Inferior parietal cortex (tissue), 1 donor: ENCODE measurements around the gene RPL10A.

ENCODE experiments used
- DNase-seq: peaks from one replicate; pipeline ENCODE4 v3.0.0-alpha.2; 2016; ENCODE audit errors: extremely low spot score

The RPL10A gene

GRCh38 chr6:35492258-35492973 is 24.2 kb downstream of the RPL10A start:
- no peak for DNase-seq

DNA sequence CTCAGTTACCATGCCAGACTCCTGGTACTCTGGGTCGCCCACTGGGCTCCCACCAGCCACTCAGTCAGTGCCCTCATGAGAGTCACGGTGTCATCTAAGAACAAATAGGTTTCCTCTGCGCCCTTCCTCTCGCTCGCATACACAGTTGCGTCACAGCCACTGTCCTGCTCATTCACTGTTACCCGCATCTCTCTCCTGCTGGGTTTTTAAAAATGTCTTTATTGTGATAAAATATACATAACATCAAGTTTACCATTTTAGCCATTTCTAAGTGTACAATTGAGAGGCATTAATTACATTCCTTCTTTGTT is 24.7 kb downstream of the RPL10A start:
- no peak for DNase-seq

GRCh38 chr6:35493307-35493983 is 25.2 kb downstream of the RPL10A start:
- DNase-seq = no peak

- DNase-seq = no peak
These were observed 26.0 kb downstream of the RPL10A start for GRCh38 chr6:35494161-35494563.

DNA sequence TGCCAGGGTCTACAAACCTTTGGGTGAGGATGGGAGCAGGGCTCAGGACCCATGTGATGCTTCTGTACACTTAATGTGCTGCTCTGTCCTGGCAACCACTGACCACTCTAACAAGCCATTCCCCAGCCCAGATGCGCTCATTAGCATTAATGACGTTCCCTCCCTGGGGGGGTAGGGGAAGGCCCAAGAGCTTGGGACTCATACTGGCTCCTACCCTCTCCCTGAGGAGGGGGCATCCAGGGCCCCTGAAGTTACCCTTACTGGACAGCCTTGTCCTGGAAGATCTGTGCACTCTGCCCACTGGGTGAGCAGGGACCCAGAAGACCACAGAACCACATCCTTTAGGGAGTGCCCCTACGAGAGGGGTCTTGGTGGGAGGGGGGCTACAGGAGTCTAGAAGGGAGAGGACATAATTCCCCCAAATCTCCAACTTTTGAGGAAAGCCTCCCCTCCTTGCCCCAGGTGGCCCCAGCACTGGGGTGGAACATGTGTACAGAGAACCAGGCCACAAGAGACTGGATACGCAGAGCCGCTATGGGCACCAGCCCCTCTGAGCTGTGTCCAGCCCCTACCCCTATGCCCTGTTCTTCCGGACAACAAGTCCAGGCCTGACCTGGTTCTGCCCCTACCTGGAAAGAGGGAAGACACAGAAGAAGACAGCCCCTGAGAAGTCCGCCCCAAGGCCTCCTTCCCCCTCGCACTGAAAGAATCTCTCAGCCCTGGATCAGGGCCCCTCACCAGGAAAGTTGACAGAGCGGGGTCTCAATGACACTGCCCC is 27.2 kb downstream of the RPL10A start:
- no peak for DNase-seq

DNA sequence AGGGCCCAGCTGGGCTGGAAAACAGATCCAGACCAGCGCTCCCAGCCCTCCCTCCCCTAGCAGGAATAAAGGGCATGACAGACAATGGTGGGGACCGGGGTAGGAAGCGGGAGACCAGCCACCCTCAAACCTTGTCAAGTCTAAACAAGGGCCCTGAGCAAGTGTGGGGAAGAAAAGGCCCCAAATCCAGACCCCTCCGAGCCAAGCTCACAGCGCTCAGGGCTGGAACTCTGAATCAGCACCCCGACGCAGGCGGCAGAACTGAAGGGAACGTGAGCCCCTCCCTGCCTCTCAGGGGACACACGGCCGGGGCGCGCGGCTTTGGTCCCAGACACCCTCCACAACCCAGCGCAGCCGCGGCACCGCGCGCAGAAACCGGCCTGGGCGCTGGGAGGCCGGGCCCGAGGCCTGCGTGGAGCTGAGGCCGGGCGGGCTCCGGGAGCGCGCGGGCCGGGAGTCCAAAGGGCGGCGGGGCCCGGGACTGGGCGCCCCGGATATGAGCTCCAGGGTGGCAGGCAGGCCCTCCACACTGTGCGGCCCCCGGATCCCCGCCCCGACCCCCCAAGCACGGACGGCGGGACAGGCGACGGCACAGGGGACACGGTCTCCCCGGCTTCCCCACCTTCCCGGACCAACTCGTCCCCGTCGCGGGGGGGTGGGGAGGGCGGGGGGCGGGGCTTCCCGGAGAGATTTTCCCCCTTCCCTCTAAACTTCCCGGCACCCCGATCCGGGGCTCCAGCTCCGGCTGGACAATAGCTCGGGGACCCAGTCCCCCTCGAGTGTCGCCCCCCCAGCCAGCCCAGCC is 28.0 kb downstream of the RPL10A start:
- DNase-seq = no peak

- no peak for DNase-seq
These were observed 28.8 kb downstream of the RPL10A start, which contains the start of gene TEAD3 for GRCh38 chr6:35496841-35497570. Gene TEAD3 (minus strand): TSS chr6:35497079.

DNA sequence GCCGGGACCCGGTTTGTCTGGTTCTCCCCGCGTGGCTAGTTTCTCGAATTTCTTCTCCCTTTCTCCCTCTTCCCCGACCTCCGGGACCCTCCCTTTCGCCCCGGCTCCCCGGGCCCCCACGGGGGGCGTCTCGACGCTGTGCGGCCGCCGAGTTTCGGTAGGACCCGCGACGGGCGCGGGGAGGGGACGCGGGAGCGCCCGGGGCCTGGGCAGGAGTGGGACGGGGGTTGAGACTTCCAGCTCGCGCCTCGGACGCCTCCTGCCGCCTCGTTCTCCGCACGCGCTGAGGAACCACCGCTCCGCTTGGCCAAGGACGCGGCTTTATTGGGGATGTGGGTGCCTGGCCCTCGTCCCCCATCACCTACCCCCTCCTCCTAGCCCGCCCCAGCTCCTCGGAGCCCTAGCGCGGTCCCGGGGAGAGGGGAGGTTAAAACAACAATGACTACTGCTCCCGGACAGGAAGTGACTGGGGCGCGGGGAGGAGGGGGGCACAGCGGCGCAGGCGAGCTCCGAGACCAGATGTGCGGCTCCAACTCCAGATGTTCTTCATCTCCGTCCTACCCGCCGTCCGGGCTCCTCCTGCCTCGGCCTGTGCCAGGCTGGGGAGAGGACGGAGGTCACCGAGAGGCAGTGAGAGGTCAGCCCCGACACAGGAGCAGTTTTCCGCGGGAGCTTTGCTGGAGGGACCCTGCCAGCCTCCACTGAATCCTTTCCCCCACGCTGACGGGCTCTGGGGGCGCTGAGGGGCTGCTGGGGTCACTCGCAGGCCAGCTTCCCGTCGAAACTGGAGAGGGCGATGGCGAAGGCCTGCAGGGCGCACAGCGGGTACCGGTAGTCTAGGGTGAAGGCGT is 29.6 kb downstream of the RPL10A start:
- no peak for DNase-seq

- no peak for DNase-seq
These were observed 30.3 kb downstream of the RPL10A start for GRCh38 chr6:35498422-35499067.

DNA sequence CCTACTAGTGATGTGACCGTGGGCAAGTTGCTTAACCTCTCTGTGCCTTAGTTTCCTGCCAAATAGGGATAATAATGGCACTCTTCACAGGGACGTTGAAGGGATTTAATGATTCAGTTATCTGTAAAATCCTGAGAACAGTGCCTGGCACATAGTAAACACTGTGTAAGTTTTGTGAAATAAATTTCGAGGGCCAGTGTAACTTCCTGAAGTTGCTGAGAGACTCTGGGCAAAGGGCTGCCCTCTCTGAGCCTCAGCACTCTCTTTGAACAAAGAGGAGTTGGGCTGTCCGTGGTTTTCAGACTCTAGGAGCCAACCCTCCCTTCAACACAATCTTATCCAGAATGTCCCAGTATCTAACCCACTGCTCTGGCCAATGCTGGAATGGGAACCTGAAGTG is 31.2 kb downstream of the RPL10A start:
- no peak for DNase-seq

DNA sequence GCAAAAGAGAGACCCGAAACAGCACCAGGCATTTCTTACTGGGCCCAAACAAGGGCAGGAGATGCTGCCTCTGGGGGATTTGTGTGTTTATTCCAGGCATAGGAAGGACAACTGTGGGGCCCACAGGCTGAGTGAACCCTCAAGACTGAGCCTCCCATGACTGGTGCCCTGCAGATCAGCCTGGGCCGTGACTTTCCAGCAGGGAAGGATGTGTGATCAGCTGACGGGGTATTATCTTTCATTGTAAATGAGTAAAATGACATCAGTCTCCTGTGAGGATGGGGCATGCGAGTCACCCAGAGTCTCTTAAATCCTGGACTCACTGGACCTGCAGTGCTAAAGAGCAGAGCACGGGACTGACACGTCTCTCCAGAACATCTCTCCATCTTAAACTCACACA is 32.6 kb downstream of the RPL10A start:
- DNase-seq = no peak

GRCh38 chr6:35501784-35502183 is 33.6 kb downstream of the RPL10A start:
- no peak for DNase-seq

- no peak for DNase-seq
These were observed 35.3 kb downstream of the RPL10A start for GRCh38 chr6:35503534-35503933.

DNA sequence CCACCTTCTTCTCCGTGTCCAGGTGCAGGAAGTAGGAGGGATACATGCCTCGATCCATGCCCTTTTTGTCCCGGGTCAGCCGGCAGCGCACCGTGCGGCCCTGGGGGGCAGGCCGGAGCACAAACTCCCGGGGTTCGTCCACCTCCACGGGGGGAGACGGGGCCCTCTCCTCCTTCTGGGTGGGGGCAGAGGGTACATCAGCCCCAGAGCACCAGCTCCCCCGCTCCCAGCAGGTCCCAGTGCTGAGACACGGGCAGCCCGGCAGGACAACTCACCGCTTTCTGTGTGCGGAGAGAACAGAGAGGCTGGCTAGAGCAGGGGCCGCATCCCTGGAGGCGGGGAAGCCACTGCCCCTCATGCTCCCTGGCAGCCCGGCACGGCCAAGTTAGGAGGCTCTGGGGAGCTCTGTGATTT is 37.8 kb downstream of the RPL10A start:
- DNase-seq = no peak

- DNase-seq = no peak
These were observed 38.3 kb downstream of the RPL10A start for GRCh38 chr6:35506536-35506935.

DNA sequence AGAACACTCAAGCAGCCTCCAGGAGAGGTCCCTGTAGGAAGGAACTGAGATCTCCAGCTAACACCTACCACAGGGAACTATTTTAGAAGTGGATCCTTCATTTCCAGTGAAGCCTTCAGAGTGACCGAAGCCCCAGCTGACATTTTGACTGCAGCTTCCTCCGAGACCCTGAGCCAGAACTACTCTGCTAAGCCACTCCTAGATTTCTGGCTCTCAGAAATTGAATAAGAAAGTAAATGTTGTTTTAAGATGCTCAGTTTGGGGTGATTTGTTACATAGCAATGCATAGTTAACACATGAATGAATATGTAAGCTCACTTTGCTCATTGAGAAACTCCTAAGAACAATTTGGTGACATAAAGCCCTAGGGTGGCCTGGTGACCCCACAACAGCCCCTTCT is 39.0 kb downstream of the RPL10A start:
- DNase-seq = no peak

GRCh38 chr6:35508027-35508426 is 39.8 kb downstream of the RPL10A start:
- no peak for DNase-seq

- DNase-seq = no peak
These were observed 40.3 kb downstream of the RPL10A start for GRCh38 chr6:35508542-35508941.

- no peak for DNase-seq
These were observed 42.8 kb downstream of the RPL10A start for GRCh38 chr6:35510916-35511561.
